ENCODE data around the gene SLC47A2.

- TF ChIP-seq CTCF (conservative IDR thresholded peaks at IDR 0.05; ENCODE audit: low read length) (no peak), EZH2phosphoT487 (IDR thresholded peaks at IDR 0.05; ENCODE audit: borderline replicate concordance) (no peak)
Observed at GRCh38 chr17:19686400-19687090, 29.8 kb downstream of the SLC47A2 start.

Measured in Loucy (cell line).